PC-9 (cell line): Measurements from ENCODE around the gene PPP2R3A. TPM values are rescaled to one million over a fixed set of nuclear protein-coding genes. Genes with fewer than 3 reads are reported as not detected.

Experiments used
- BruUV-seq: library from RNA; stranded (reverse); fragments of 400-500 nt; replicated peaks from 2 replicates; lab custom pipeline; 2021; lab: Mats Ljungman, UMichigan
- CTCF ChIA-PET: fragments of 300-600 bp; sonication (Branson Sonifier 250); formaldehyde crosslinking; loops from one replicate; lab custom pipeline; 2022; ENCODE audit warnings: antibody characterized with exemption; lab: Charles Lee
- POLR2A ChIA-PET: fragments of 300-600 bp; sonication (Branson Sonifier 250); formaldehyde crosslinking; loops from one replicate; lab custom pipeline; 2022; ENCODE audit warnings: antibody characterized with exemption; ENCODE audit not compliant: unreplicated experiment; lab: Charles Lee
- DNase-seq, 2 experiments: peaks; one replicate each; pipeline versions ENCODE4 v3.0.0 to v3.0.0-alpha.2; 2015 to 2022; ENCODE audit warnings: mixed read lengths in 1 of 2
- H2AFZ ChIP-seq: fragments of 200-600 bp; sonication (generic); 2 replicates; pipeline ENCODE4 v1.8.1; 2017; ENCODE audit warnings: antibody characterized with exemption
- H3F3A ChIP-seq: fragments of 200-600 bp; sonication (generic); 2 replicates; pipeline ENCODE4 v1.8.1; 2017; ENCODE audit warnings: antibody characterized with exemption, mild to moderate bottlenecking, low read depth; ENCODE audit not compliant: insufficient read depth
- H3K27ac ChIP-seq: fragments of 200-600 bp; sonication (generic); 2 replicates; pipeline ENCODE4 v1.6.1; 2016; ENCODE audit warnings: mixed run types
- H3K27me3 ChIP-seq: fragments of 200-600 bp; sonication (generic); 2 replicates; pipeline ENCODE4 v1.6.1; 2016; ENCODE audit warnings: low read depth, mixed run types; ENCODE audit not compliant: insufficient read depth
- H3K36me3 ChIP-seq: fragments of 200-600 bp; sonication (generic); 2 replicates; pipeline ENCODE4 v1.6.1; 2016; ENCODE audit warnings: low read depth, mixed run types
- H3K4me1 ChIP-seq: fragments of 200-600 bp; sonication (generic); replicated peaks from 2 replicates; pipeline ENCODE4 v1.6.1; 2016; ENCODE audit warnings: mixed run types; ENCODE audit not compliant: insufficient read depth
- H3K4me2 ChIP-seq: fragments of 200-600 bp; sonication (generic); 2 replicates; pipeline ENCODE4 v1.6.1; 2017; ENCODE audit warnings: mixed run types
- H3K4me3 ChIP-seq: fragments of 200-600 bp; sonication (generic); 2 replicates; pipeline ENCODE4 v1.6.1; 2016; ENCODE audit warnings: mixed run types
- H3K79me2 ChIP-seq: fragments of 200-600 bp; sonication (generic); 2 replicates; pipeline ENCODE4 v1.6.1; 2017; ENCODE audit warnings: low read depth, mixed run types
- H3K9me2 ChIP-seq: fragments of 200-600 bp; sonication (generic); 2 replicates; pipeline ENCODE4 v1.8.1; 2017; ENCODE audit warnings: mild to moderate bottlenecking; ENCODE audit not compliant: insufficient read depth
- H3K9me3 ChIP-seq: fragments of 200-600 bp; sonication (generic); 2 replicates; pipeline ENCODE4 v1.8.1; 2016; ENCODE audit warnings: low read depth; ENCODE audit not compliant: insufficient read depth
- H4K20me1 ChIP-seq: fragments of 200-600 bp; sonication (generic); 2 replicates; pipeline ENCODE4 v1.8.1; 2017; ENCODE audit not compliant: insufficient read depth
- CTCF ChIP-seq: fragments of 200-600 bp; sonication (generic); conservative IDR thresholded peaks from 2 replicates; pipeline ENCODE4 v1.6.1; 2017; ENCODE audit warnings: mixed run types, antibody characterized with exemption, mild to moderate bottlenecking, moderate library complexity
- EZH2 ChIP-seq: fragments of 200-600 bp; sonication (generic); IDR thresholded peaks from 2 replicates; pipeline ENCODE4 v1.8.0; 2017; ENCODE audit warnings: antibody characterized with exemption, low read depth
- intact Hi-C: fragments of 100-400 bp; cut with micrococcal nuclease; formaldehyde crosslinking; loops from one replicate; pipeline ENCODE4 v1.10.0; 2022; ENCODE audit not compliant: unreplicated experiment
- total RNA-seq: library from RNA; stranded (reverse); gene quantifications from 2 replicates; pipeline ENCODE4 v1.2.3, GENCODE V29; 2021

The PPP2R3A gene
- total RNA-seq, 1 experiment from 2014 or later = 42.6 TPM

GRCh38 chr3:136070334-136070733 is 104.8 kb downstream of the PPP2R3A start:
- no TSS peak for BruUV-seq
- peaks cover 6% of the 10 kb centered on the region for H3F3A ChIP-seq
- no peaks in the 10 kb centered on the region for H3K9me3 ChIP-seq
- POLR2A ChIA-PET = no interaction called here
- CTCF ChIA-PET = no interaction called here
- H3K4me1 ChIP-seq = no peaks in the 10 kb centered on the region
- DNase-seq = no peak
- H3K9me2 ChIP-seq = no peaks in the 10 kb centered on the region
- intact Hi-C loops = loop anchor here (10.0 kb wide), 1 partner anchor 474 kb away; no protein-coding TSS in a partner anchor
- H3K79me2 ChIP-seq = no peaks in the 10 kb centered on the region
- H3K36me3 ChIP-seq = no peaks in the 10 kb centered on the region
- H3K27me3 ChIP-seq = no peaks in the 10 kb centered on the region
- H3K27ac ChIP-seq = no peak overlapping the region
- H4K20me1 ChIP-seq = no peaks in the 10 kb centered on the region
- no peak overlapping the region for H3K4me3 ChIP-seq
- TF ChIP-seq EZH2 (no peak), CTCF (no peak)
- H3K4me2 ChIP-seq = no peak overlapping the region
- no peak overlapping the region for H2AFZ ChIP-seq

- Histone ChIP-seq H3F3A (peaks cover 6% of the 10 kb centered on the region), H3K4me2 (no peak overlapping the region), H3K36me3 (no peaks in the 10 kb centered on the region), H4K20me1 (no peaks in the 10 kb centered on the region), H3K79me2 (no peaks in the 10 kb centered on the region; the same call in 1 of the 2 replicates), H3K27ac (no peak overlapping the region), H3K9me2 (no peaks in the 10 kb centered on the region), H3K9me3 (no peaks in the 10 kb centered on the region), H3K4me3 (no peak overlapping the region), H3K4me1 (no peaks in the 10 kb centered on the region), H3K27me3 (no peaks in the 10 kb centered on the region), H2AFZ (no peak overlapping the region)
- peak in 1 of 2 experiments; percentile 9 for DNase-seq
- intact Hi-C loops = loop anchor here (10.0 kb wide), 1 partner anchor 474 kb away; no protein-coding TSS in a partner anchor
- TF ChIP-seq CTCF (peak; percentile 39; the same call in 1 of the 2 replicates), EZH2 (no peak)
- POLR2A ChIA-PET = no interaction called here
- CTCF ChIA-PET = no interaction called here
- no TSS peak for BruUV-seq
Observed at GRCh38 chr3:136070953-136071949, 105.7 kb downstream of the PPP2R3A start.

GRCh38 chr3:136074546-136075170 is 109.1 kb downstream of the PPP2R3A start:
- H2AFZ ChIP-seq = no peak overlapping the region
- no peak for TF ChIP-seq CTCF
- no peak for TF ChIP-seq EZH2
- DNase-seq = no peak
- H3K4me2 ChIP-seq = no peak overlapping the region
- H4K20me1 ChIP-seq = no peaks in the 10 kb centered on the region
- H3K36me3 ChIP-seq = no peaks in the 10 kb centered on the region
- H3K27me3 ChIP-seq = no peaks in the 10 kb centered on the region
- no peaks in the 10 kb centered on the region; the same call in 1 of the 2 replicates for H3K79me2 ChIP-seq
- intact Hi-C loops = loop anchor here (1.0 to 10.0 kb wide), 8 partner anchors 123 to 1873 kb away; partner anchors contain the start of genes MSL2 and STAG1
- H3K27ac ChIP-seq = no peak overlapping the region
- no peak overlapping the region for H3K4me3 ChIP-seq
- H3F3A ChIP-seq = peaks cover 14% of the 10 kb centered on the region
- TSS peak; percentile 11 for BruUV-seq
- no peaks in the 10 kb centered on the region for H3K9me2 ChIP-seq
- CTCF ChIA-PET = interaction anchor here (0.5 to 2.5 kb wide), 3 partner anchors 62 to 888 kb away, joined by 5 to 10 read pairs (median 5); partner anchors contain the start of gene STAG1
- no peaks in the 10 kb centered on the region for H3K9me3 ChIP-seq
- H3K4me1 ChIP-seq = no peaks in the 10 kb centered on the region
- POLR2A ChIA-PET = interaction anchor here (0.6 kb wide), 1 partner anchor 322 kb away, joined by 4 read pairs; no protein-coding TSS in a partner anchor
